Keratinocyte (primary cell): Measurements from ENCODE around the gene SCFD2.

ENCODE experiments used
- EZH2 ChIP-seq: IDR thresholded peaks from one replicate; pipeline ENCODE4 v1.6.1; 2012; ENCODE audit warnings: inconsistent platforms, mild to moderate bottlenecking, low read length, moderate library complexity
- TF ChIP-seq, protein P1 (sequence below), 3 experiments: IDR thresholded peaks in 1 of 3; conservative IDR thresholded peaks in 1 of 3; optimal IDR thresholded peaks in 1 of 3; 2 replicates in 2 of 3; 3 replicates in 1 of 3; pipeline versions ENCODE3 to v1.5.1; 2011; ENCODE audit warnings: low read length in 3 of 3, mild to moderate bottlenecking in 3 of 3, moderate library complexity in 2 of 3, control low read depth in 1 of 3, inconsistent platforms in 1 of 3; ENCODE audit not compliant: insufficient read depth in 2 of 3; ENCODE audit errors: extremely low read depth in 1 of 3

DNA sequence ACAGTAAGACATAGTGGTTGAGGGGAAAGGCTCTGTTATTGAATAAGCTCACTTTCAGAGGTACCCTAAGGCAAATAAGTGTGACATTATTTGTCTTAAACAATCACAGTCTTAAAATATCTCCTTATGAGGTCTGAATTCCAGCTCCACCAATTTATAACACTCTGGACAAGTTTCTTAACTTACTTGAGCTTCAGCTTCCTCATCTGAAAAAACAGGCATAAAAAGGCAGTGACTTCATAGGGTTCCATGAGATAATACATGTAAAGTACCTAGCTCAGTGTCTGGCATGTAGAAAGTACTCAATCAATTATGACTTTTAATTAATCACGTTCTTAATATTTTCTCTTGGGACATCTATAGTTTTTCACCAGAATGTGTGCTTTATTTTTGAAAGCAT lies 301.3 kb downstream of the SCFD2 start:
- TF ChIP-seq, protein P1, sequence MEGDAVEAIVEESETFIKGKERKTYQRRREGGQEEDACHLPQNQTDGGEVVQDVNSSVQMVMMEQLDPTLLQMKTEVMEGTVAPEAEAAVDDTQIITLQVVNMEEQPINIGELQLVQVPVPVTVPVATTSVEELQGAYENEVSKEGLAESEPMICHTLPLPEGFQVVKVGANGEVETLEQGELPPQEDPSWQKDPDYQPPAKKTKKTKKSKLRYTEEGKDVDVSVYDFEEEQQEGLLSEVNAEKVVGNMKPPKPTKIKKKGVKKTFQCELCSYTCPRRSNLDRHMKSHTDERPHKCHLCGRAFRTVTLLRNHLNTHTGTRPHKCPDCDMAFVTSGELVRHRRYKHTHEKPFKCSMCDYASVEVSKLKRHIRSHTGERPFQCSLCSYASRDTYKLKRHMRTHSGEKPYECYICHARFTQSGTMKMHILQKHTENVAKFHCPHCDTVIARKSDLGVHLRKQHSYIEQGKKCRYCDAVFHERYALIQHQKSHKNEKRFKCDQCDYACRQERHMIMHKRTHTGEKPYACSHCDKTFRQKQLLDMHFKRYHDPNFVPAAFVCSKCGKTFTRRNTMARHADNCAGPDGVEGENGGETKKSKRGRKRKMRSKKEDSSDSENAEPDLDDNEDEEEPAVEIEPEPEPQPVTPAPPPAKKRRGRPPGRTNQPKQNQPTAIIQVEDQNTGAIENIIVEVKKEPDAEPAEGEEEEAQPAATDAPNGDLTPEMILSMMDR (optimal IDR thresholded peaks at IDR 0.05 in 1 of 3, IDR thresholded peaks at IDR 0.05 in 1 of 3, conservative IDR thresholded peaks at IDR 0.05 in 1 of 3; ENCODE audit: extremely low read depth in 1 of 3, insufficient read depth in 2 of 3, low read length in 3 of 3): no peak
- TF ChIP-seq EZH2: no peak
